Fibroblast of lung (primary cell): Measurements from ENCODE around the gene KHDC1L. TPM values are rescaled to one million over a fixed set of nuclear protein-coding genes. Genes with fewer than 3 reads are reported as not detected.
"Not testable (repeated sequence)": the region's sequence is repeated elsewhere in the genome, so short reads cannot be mapped to it uniquely, and the experiment has no call there.

ENCODE experiments used
- DNase-seq, 2 donors: peaks; one replicate each; pipeline versions ENCODE4 v3.0.0 to v3.0.0-alpha.2; 2010; ENCODE audit warnings: low read depth in 2 of 2
- H2AFZ ChIP-seq: 2 replicates; pipeline ENCODE4 v1.5.1; 2012; ENCODE audit warnings: low read length, control low read depth, inconsistent platforms
- H3K27ac ChIP-seq: 2 replicates; pipeline ENCODE4 v1.5.1; 2011; ENCODE audit warnings: low read length, control low read depth; ENCODE audit not compliant: insufficient read depth
- H3K27me3 ChIP-seq: 2 replicates; pipeline ENCODE4 v1.5.1; 2011; ENCODE audit warnings: mild to moderate bottlenecking, low read length; ENCODE audit not compliant: control insufficient read depth, insufficient read depth
- H3K36me3 ChIP-seq: 2 replicates; pipeline ENCODE4 v1.5.1; 2011; ENCODE audit warnings: low read length; ENCODE audit not compliant: control insufficient read depth, insufficient read depth
- H3K4me1 ChIP-seq: 2 replicates; pipeline ENCODE4 v1.5.1; 2011; ENCODE audit warnings: low read length; ENCODE audit not compliant: control insufficient read depth, insufficient read depth; ENCODE audit errors: extremely low read depth
- H3K4me2 ChIP-seq: 2 replicates; pipeline ENCODE4 v1.5.1; 2011; ENCODE audit warnings: low read length, control low read depth; ENCODE audit not compliant: insufficient read depth; ENCODE audit errors: extremely low read depth
- H3K4me3 ChIP-seq, 4 experiments: fragments of 200-600 bp in 1 of 4; sonication (generic) in 1 of 4; replicated peaks in 1 of 4; 2 replicates each; pipeline ENCODE4 v1.5.1; 2011 to 2016; ENCODE audit warnings: low read length in 4 of 4, low read depth in 3 of 4, mild to moderate bottlenecking in 3 of 4, control low read depth in 2 of 4, inconsistent platforms in 1 of 4, mixed read lengths in 1 of 4; ENCODE audit not compliant: insufficient read depth in 1 of 4; ENCODE audit errors: control extremely low read depth in 1 of 4
- H3K79me2 ChIP-seq: 2 replicates; pipeline ENCODE4 v1.5.1; 2012; ENCODE audit warnings: mild to moderate bottlenecking, low read length, inconsistent platforms; ENCODE audit not compliant: control insufficient read depth, insufficient read depth
- H3K9ac ChIP-seq: 2 replicates; pipeline ENCODE4 v1.5.1; 2011; ENCODE audit warnings: mild to moderate bottlenecking, low read length, control low read depth; ENCODE audit not compliant: insufficient read depth
- H3K9me3 ChIP-seq: 2 replicates; pipeline ENCODE4 v1.5.1; 2012; ENCODE audit warnings: low read depth, low read length; ENCODE audit not compliant: control insufficient read depth, insufficient read depth
- H4K20me1 ChIP-seq: 2 replicates; pipeline ENCODE4 v1.5.1; 2011; ENCODE audit warnings: low read length; ENCODE audit not compliant: control insufficient read depth, insufficient read depth; ENCODE audit errors: extremely low read depth
- EZH2 ChIP-seq: IDR thresholded peaks from 2 replicates; pipeline ENCODE4 v1.5.1; 2012; ENCODE audit warnings: low read length, control low read depth, mild to moderate bottlenecking; ENCODE audit errors: missing control alignments
- polyA plus RNA-seq, 2 donors: library from polyadenylated mRNA; depleted of rRNA in 1 of 2; stranded (reverse) in 1 of 2; unstranded in 1 of 2; fragments of >200 nt; gene quantifications; 2 replicates each; pipeline ENCODE4 v1.2.1, GENCODE V29; 2011 to 2012; ENCODE audit warnings: missing spikeins in 1 of 2
- total RNA-seq: library from RNA; depleted of rRNA; stranded (reverse); fragments of >200 nt; gene quantifications from 2 replicates; pipeline ENCODE4 v1.2.1, GENCODE V29; 2014
- TF ChIP-seq, protein P1 (sequence below), 2 donors: IDR thresholded peaks in 1 of 2; conservative IDR thresholded peaks in 1 of 2; 1 replicate in 1 of 2; 2 replicates in 1 of 2; pipeline ENCODE4 v1.5.1; 2011 to 2012; ENCODE audit warnings: low read length in 2 of 2, control low read depth in 1 of 2, inconsistent platforms in 1 of 2, low read depth in 1 of 2, mild to moderate bottlenecking in 1 of 2

KHDC1L gene
- total and polyA plus RNA-seq, 2 donors (not counting 1 experiment from before 2014, with no cell fraction given) = 0.12 TPM; not detected in 1

DNA sequence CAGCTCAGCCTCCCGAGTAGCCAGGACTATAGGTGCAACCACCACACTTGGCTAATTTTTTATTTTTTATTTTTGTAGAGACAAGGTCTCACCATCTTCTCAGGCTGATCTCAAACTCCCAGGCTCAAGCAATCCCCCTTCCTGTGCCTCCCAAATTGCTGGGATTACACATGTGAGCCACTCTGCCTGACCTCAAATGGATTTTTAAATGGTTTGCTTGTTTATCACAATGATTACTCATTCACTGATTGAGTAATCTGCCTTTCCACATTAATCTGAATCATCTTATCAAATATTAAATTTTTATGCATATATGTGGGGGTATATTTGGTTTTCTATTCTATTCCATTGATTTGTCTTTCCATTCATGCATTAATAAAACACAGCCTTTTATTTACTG, 9.4 kb upstream of the KHDC1L start:
- no peaks in the 10 kb centered on the region for H3K9me3 ChIP-seq
- H3K36me3 ChIP-seq = no peaks in the 10 kb centered on the region
- DNase-seq = peak; percentile 60 to 79
- H3K4me3 ChIP-seq = no peak overlapping the region
- H3K79me2 ChIP-seq = no peaks in the 10 kb centered on the region
- H3K27me3 ChIP-seq = no peaks in the 10 kb centered on the region
- H3K4me1 ChIP-seq = peaks cover 9% of the 10 kb centered on the region
- H3K4me2 ChIP-seq = no peak overlapping the region
- H2AFZ ChIP-seq = no peak overlapping the region
- H4K20me1 ChIP-seq = no peaks in the 10 kb centered on the region
- no peak overlapping the region for H3K9ac ChIP-seq
- TF ChIP-seq EZH2 = no peak
- TF ChIP-seq, protein P1, sequence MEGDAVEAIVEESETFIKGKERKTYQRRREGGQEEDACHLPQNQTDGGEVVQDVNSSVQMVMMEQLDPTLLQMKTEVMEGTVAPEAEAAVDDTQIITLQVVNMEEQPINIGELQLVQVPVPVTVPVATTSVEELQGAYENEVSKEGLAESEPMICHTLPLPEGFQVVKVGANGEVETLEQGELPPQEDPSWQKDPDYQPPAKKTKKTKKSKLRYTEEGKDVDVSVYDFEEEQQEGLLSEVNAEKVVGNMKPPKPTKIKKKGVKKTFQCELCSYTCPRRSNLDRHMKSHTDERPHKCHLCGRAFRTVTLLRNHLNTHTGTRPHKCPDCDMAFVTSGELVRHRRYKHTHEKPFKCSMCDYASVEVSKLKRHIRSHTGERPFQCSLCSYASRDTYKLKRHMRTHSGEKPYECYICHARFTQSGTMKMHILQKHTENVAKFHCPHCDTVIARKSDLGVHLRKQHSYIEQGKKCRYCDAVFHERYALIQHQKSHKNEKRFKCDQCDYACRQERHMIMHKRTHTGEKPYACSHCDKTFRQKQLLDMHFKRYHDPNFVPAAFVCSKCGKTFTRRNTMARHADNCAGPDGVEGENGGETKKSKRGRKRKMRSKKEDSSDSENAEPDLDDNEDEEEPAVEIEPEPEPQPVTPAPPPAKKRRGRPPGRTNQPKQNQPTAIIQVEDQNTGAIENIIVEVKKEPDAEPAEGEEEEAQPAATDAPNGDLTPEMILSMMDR (conservative IDR thresholded peaks at IDR 0.05 in 1 of 2, IDR thresholded peaks at IDR 0.05 in 1 of 2; ENCODE audit: low read depth in 1 of 2, low read length in 2 of 2) = no peak
- H3K27ac ChIP-seq = peak overlapping the region; percentile 51

DNA sequence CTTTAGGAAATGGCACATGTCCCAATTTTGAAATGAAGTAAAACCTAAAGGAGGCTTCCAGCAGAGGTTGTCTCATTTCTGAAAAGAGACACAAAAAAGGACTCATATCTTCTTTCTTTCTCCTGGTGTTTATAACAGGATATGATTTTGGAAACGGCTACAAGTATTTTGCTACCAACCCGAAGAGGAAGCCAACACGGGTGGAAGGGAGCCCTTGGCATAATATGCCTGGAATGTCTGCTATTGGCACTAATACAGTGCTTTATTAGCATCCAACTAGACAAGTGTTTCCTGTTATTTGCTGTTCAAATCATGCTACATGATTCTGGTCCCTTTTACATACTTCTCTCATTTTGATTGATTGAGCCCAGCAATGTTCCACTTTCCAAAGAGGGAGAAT, 8.7 kb upstream of the KHDC1L start:
- not testable (repeated sequence) for H3K4me1 ChIP-seq, H3K9ac ChIP-seq, H3K9me3 ChIP-seq, H2AFZ ChIP-seq, H3K4me3 ChIP-seq, H3K27me3 ChIP-seq, H3K79me2 ChIP-seq, H3K36me3 ChIP-seq, H4K20me1 ChIP-seq
- H3K27ac ChIP-seq = peak overlapping the region; percentile 51
- DNase-seq = peak in 1 of 2 donors; percentile 6
- peak overlapping the region; percentile 51 for H3K4me2 ChIP-seq

DNA sequence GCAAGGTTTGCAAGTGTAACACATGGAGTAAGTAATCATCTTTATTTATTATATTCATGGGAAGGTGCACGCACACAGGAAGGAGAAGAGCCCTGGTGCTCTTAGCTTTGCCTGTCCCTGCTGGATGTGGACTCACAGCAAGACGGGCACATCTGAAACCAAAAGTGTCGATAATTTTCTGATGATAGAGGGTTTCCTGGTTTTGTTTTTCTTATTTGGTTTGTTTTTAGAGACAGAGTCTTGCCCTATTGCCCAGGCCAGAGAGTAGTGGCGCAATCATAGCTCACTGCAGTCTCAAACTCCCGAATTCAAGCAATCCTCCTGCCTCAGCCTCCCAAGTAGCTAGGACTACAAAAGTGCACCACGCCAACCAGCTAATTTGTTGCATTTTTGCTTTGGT, 7.8 kb upstream of the KHDC1L start:
- Histone ChIP-seq H3K79me2 (no peaks in the 10 kb centered on the region), H3K4me2 (no peak overlapping the region)

More for the DNA sequence above, 7.8 kb upstream of the KHDC1L start:
- DNase-seq = no peak
- Histone ChIP-seq H3K27me3 (no peaks in the 10 kb centered on the region), H3K4me3 (no peak overlapping the region), H3K9ac (no peak overlapping the region), H3K27ac (no peak overlapping the region), H3K9me3 (no peaks in the 10 kb centered on the region), H3K36me3 (no peaks in the 10 kb centered on the region), H4K20me1 (no peaks in the 10 kb centered on the region), H2AFZ (no peak overlapping the region), H3K4me1 (peaks cover 9% of the 10 kb centered on the region)
- TF ChIP-seq, protein P1 (conservative IDR thresholded peaks at IDR 0.05 in 1 of 2, IDR thresholded peaks at IDR 0.05 in 1 of 2; ENCODE audit: low read depth in 1 of 2, low read length in 2 of 2) = no peak
- no peak for TF ChIP-seq EZH2
